Measurements from ENCODE around the gene ARMCX5. TPM values are rescaled to one million over a fixed set of nuclear protein-coding genes. Genes with fewer than 3 reads are reported as not detected.

Gene ARMCX5
- total and polyA plus RNA-seq, 2 donors (not counting 1 experiment from before 2014, with no cell fraction given): 13.9 to 22.8 TPM

GRCh38 chrX:102650903-102651241, 51.6 kb downstream of the ARMCX5 start:
- peak overlapping the region; percentile 75 for H3K4me2 ChIP-seq (ENCODE audit: extremely low read depth, insufficient read depth, low read length)
- H3K9me3 ChIP-seq (ENCODE audit: control insufficient read depth, insufficient read depth, low read depth, low read length): no peaks in the 10 kb centered on the region
- DNase-seq (ENCODE audit: low read depth in 2 of 2): no peak
- peak overlapping the region; percentile 50 to 63 (median 56) for H3K4me3 ChIP-seq (replicated peaks in 1 of 4; ENCODE audit: control extremely low read depth in 1 of 4, insufficient read depth in 1 of 4, low read depth in 3 of 4, low read length in 4 of 4)
- H3K36me3 ChIP-seq (ENCODE audit: control insufficient read depth, insufficient read depth, low read length): no peaks in the 10 kb centered on the region
- no peaks in the 10 kb centered on the region for H4K20me1 ChIP-seq (ENCODE audit: control insufficient read depth, extremely low read depth, insufficient read depth, low read length)
- no peaks in the 10 kb centered on the region for H3K4me1 ChIP-seq (ENCODE audit: control insufficient read depth, extremely low read depth, insufficient read depth, low read length)
- no peaks in the 10 kb centered on the region for H3K79me2 ChIP-seq (ENCODE audit: control insufficient read depth, insufficient read depth, low read length)
- no peak overlapping the region for H2AFZ ChIP-seq (ENCODE audit: low read length)
- H3K27ac ChIP-seq (ENCODE audit: insufficient read depth, low read length): no peak overlapping the region
- TF ChIP-seq EZH2 (IDR thresholded peaks at IDR 0.05; ENCODE audit: low read length, missing control alignments) (no peak), CTCF (conservative IDR thresholded peaks at IDR 0.05 in 1 of 2, IDR thresholded peaks at IDR 0.05 in 1 of 2; ENCODE audit: low read depth in 1 of 2, low read length in 2 of 2) (no peak)
- no peaks in the 10 kb centered on the region for H3K27me3 ChIP-seq (ENCODE audit: control insufficient read depth, insufficient read depth, low read length)
- no peak overlapping the region for H3K9ac ChIP-seq (ENCODE audit: insufficient read depth, low read length)

- H3K4me3 ChIP-seq (replicated peaks in 1 of 4; ENCODE audit: control extremely low read depth in 1 of 4, insufficient read depth in 1 of 4, low read depth in 3 of 4, low read length in 4 of 4): peak within 1 kb of the TSS; percentile 50 to 63 (median 56)
- no peak within 1 kb of the TSS for H3K27ac ChIP-seq (ENCODE audit: insufficient read depth, low read length)
- H4K20me1 ChIP-seq (ENCODE audit: control insufficient read depth, extremely low read depth, insufficient read depth, low read length): no peaks in the 10 kb centered on the region
- H3K4me2 ChIP-seq (ENCODE audit: extremely low read depth, insufficient read depth, low read length): peak within 1 kb of the TSS; percentile 75
- H3K36me3 ChIP-seq (ENCODE audit: control insufficient read depth, insufficient read depth, low read length): no peaks in the 10 kb centered on the region
- TF ChIP-seq CTCF (conservative IDR thresholded peaks at IDR 0.05 in 1 of 2, IDR thresholded peaks at IDR 0.05 in 1 of 2; ENCODE audit: low read depth in 1 of 2, low read length in 2 of 2) (no peak), EZH2 (IDR thresholded peaks at IDR 0.05; ENCODE audit: low read length, missing control alignments) (no peak)
- no peaks in the 10 kb centered on the region for H3K9me3 ChIP-seq (ENCODE audit: control insufficient read depth, insufficient read depth, low read depth, low read length)
- H3K9ac ChIP-seq (ENCODE audit: insufficient read depth, low read length): peak within 1 kb of the TSS; percentile 37
- no peaks in the 10 kb centered on the region for H3K79me2 ChIP-seq (ENCODE audit: control insufficient read depth, insufficient read depth, low read length)
- no peaks in the 10 kb centered on the region for H3K4me1 ChIP-seq (ENCODE audit: control insufficient read depth, extremely low read depth, insufficient read depth, low read length)
- H3K27me3 ChIP-seq (ENCODE audit: control insufficient read depth, insufficient read depth, low read length): no peaks in the 10 kb centered on the region
- DNase-seq (ENCODE audit: low read depth in 2 of 2): peak; percentile 46 to 50
- peak within 1 kb of the TSS; percentile 46 for H2AFZ ChIP-seq (ENCODE audit: low read length)
Observed at GRCh38 chrX:102651242-102652011, 52.1 kb downstream of the ARMCX5 start, which contains the start of gene GPRASP1. GPRASP1 (plus strand) TSS chrX:102651483; CDS start chrX:102653914, 2,431 bp downstream.

GRCh38 chrX:102652031-102652688, 52.8 kb downstream of the ARMCX5 start:
- Histone ChIP-seq H3K9me3 (ENCODE audit: control insufficient read depth, insufficient read depth, low read depth, low read length) (no peaks in the 10 kb centered on the region), H3K4me1 (ENCODE audit: control insufficient read depth, extremely low read depth, insufficient read depth, low read length) (no peaks in the 10 kb centered on the region), H4K20me1 (ENCODE audit: control insufficient read depth, extremely low read depth, insufficient read depth, low read length) (no peaks in the 10 kb centered on the region), H3K9ac (ENCODE audit: insufficient read depth, low read length) (peak overlapping the region; percentile 37), H3K79me2 (ENCODE audit: control insufficient read depth, insufficient read depth, low read length) (no peaks in the 10 kb centered on the region), H3K36me3 (ENCODE audit: control insufficient read depth, insufficient read depth, low read length) (no peaks in the 10 kb centered on the region), H3K27me3 (ENCODE audit: control insufficient read depth, insufficient read depth, low read length) (no peaks in the 10 kb centered on the region), H3K27ac (ENCODE audit: insufficient read depth, low read length) (no peak overlapping the region), H3K4me3 (replicated peaks in 1 of 4; ENCODE audit: control extremely low read depth in 1 of 4, insufficient read depth in 1 of 4, low read depth in 3 of 4, low read length in 4 of 4) (peak overlapping the region; percentile 50 to 63 (median 56)), H3K4me2 (ENCODE audit: extremely low read depth, insufficient read depth, low read length) (peak overlapping the region; percentile 75), H2AFZ (ENCODE audit: low read length) (peak overlapping the region; percentile 46)
- TF ChIP-seq EZH2 (IDR thresholded peaks at IDR 0.05; ENCODE audit: low read length, missing control alignments) (no peak), CTCF (conservative IDR thresholded peaks at IDR 0.05 in 1 of 2, IDR thresholded peaks at IDR 0.05 in 1 of 2; ENCODE audit: low read depth in 1 of 2, low read length in 2 of 2) (peak; percentile 51 to 60)
- peak; percentile 35 to 50 for DNase-seq (ENCODE audit: low read depth in 2 of 2)

All from fibroblast of lung (primary cell).